Measurements from ENCODE around the gene HMMR.

Gene HMMR

GRCh38 chr5:163458778-163459385 lies 1.6 kb upstream of the HMMR start:
- DNase-seq: no peak

- DNase-seq: no peak
These were observed 992 bp upstream of the HMMR start for GRCh38 chr5:163459462-163459818.

- DNase-seq: peak; percentile 97
These were observed 442 bp upstream of the HMMR start, which contains the start of gene NUDCD2 for GRCh38 chr5:163459819-163460561. NUDCD2 (minus strand) TSS chr5:163460102; CDS start chr5:163460050, 52 bp downstream.

- DNase-seq: no peak
These were observed 2.6 kb downstream of the HMMR start for GRCh38 chr5:163463063-163463435.

- DNase-seq: no peak
These were observed 7.2 kb downstream of the HMMR start for GRCh38 chr5:163467682-163468081.

GRCh38 chr5:163473635-163474243 lies 13.3 kb downstream of the HMMR start:
- DNase-seq: peak; percentile 42

- DNase-seq: no peak
These were observed 15.0 kb downstream of the HMMR start for GRCh38 chr5:163475411-163475810.

GRCh38 chr5:163478126-163478981 lies 17.9 kb downstream of the HMMR start:
- DNase-seq: no peak

GRCh38 chr5:163478982-163479271 lies 18.5 kb downstream of the HMMR start:
- DNase-seq: no peak

- peak; percentile 27 for DNase-seq
These were observed 28.8 kb downstream of the HMMR start for GRCh38 chr5:163489055-163489744.

- no peak for DNase-seq
These were observed 29.3 kb downstream of the HMMR start for GRCh38 chr5:163489745-163490075.

- DNase-seq: no peak
These were observed 35.9 kb downstream of the HMMR start for GRCh38 chr5:163496286-163496685.

GRCh38 chr5:163497315-163497714 lies 36.9 kb downstream of the HMMR start:
- no peak for DNase-seq

GRCh38 chr5:163498886-163499285 lies 38.5 kb downstream of the HMMR start:
- no peak for DNase-seq

- no peak for DNase-seq
These were observed 42.1 kb downstream of the HMMR start for GRCh38 chr5:163502521-163502920.

GRCh38 chr5:163503106-163504078 lies 43.0 kb downstream of the HMMR start:
- peak; percentile 54 for DNase-seq

GRCh38 chr5:163504079-163504931 lies 43.9 kb downstream of the HMMR start:
- peak; percentile 49 for DNase-seq

GRCh38 chr5:163505049-163505367 lies 44.6 kb downstream of the HMMR start:
- no peak for DNase-seq

GRCh38 chr5:163505368-163506094 lies 45.1 kb downstream of the HMMR start, which contains the start of gene MAT2B:
MAT2B (plus strand) TSS chr5:163505619; CDS start chr5:163505687, 68 bp downstream.
- peak; percentile 95 for DNase-seq

GRCh38 chr5:163506095-163506457 lies 45.6 kb downstream of the HMMR start:
- no peak for DNase-seq

All from CD4-positive, alpha-beta T cell treated with Interleukin-21 for 1 hour (primary cell).